CD14-positive monocyte (primary cell): Measurements from ENCODE around the gene CYSTM1. TPM values are rescaled to one million over a fixed set of nuclear protein-coding genes. Genes with fewer than 3 reads are reported as not detected.
A peak's percentile ranks its signal among the peaks of the same experiment; 100 is the strongest.

ENCODE experiments used
- DNase-seq, 3 donors: peaks; one replicate each; pipeline ENCODE4 v3.0.0-alpha.2; 2011 to 2022
- H2AFZ ChIP-seq: 2 replicates; pipeline ENCODE4 v1.6.0; 2012; ENCODE audit warnings: mild to moderate bottlenecking, low read depth, low read length, inconsistent platforms; ENCODE audit not compliant: insufficient read depth, poor library complexity, severe bottlenecking
- H3K27ac ChIP-seq, 2 donors: 1 replicate in 1 of 2; 2 replicates in 1 of 2; pipeline ENCODE4 v1.5.1; 2012 to 2013; ENCODE audit warnings: low read length in 2 of 2, control low read depth in 1 of 2, inconsistent platforms in 1 of 2, low read depth in 1 of 2, mild to moderate bottlenecking in 1 of 2
- H3K27me3 ChIP-seq, 2 donors: one replicate each; pipeline versions ENCODE4 v1.6.0 to v1.6.1; 2011 to 2013; ENCODE audit warnings: low read length in 2 of 2; ENCODE audit not compliant: control insufficient read depth in 2 of 2, insufficient read depth in 2 of 2
- H3K36me3 ChIP-seq, 2 donors: replicated peaks in 1 of 2; 1 replicate in 1 of 2; 2 replicates in 1 of 2; pipeline versions ENCODE4 v1.5.1 to v1.6.1; 2012 to 2013; ENCODE audit warnings: low read length in 2 of 2, control low read depth in 1 of 2, inconsistent platforms in 1 of 2, mild to moderate bottlenecking in 1 of 2; ENCODE audit not compliant: insufficient read depth in 2 of 2, control insufficient read depth in 1 of 2
- H3K4me1 ChIP-seq, 2 donors: 1 replicate in 1 of 2; 2 replicates in 1 of 2; pipeline versions ENCODE4 v1.5.1 to v1.6.1; 2012 to 2013; ENCODE audit warnings: low read length in 2 of 2, control low read depth in 1 of 2, inconsistent platforms in 1 of 2, mild to moderate bottlenecking in 1 of 2, moderate library complexity in 1 of 2; ENCODE audit not compliant: insufficient read depth in 2 of 2, control insufficient read depth in 1 of 2
- H3K4me2 ChIP-seq: replicated peaks from 2 replicates; pipeline ENCODE3; 2012; ENCODE audit warnings: low read length, moderate library complexity, mild to moderate bottlenecking; ENCODE audit not compliant: poor library complexity, severe bottlenecking; ENCODE audit errors: extremely low read depth
- H3K4me3 ChIP-seq, 3 experiments: fragments of 200-600 bp in 1 of 3; sonication (generic) in 1 of 3; replicated peaks in 1 of 3; 1 replicate in 2 of 3; 2 replicates in 1 of 3; pipeline ENCODE4 v1.5.1; 2011 to 2013; ENCODE audit warnings: low read length in 3 of 3, mild to moderate bottlenecking in 3 of 3, control low read depth in 2 of 3, low read depth in 2 of 3, inconsistent platforms in 1 of 3, moderate library complexity in 1 of 3
- H3K79me2 ChIP-seq: 2 replicates; pipeline ENCODE4 v1.6.0; 2012; ENCODE audit warnings: mild to moderate bottlenecking, control low read depth, inconsistent platforms, low read length, moderate library complexity; ENCODE audit not compliant: insufficient read depth
- H3K9ac ChIP-seq: 2 replicates; pipeline ENCODE4 v1.6.0; 2017; ENCODE audit warnings: low read length, mild to moderate bottlenecking; ENCODE audit not compliant: insufficient read depth, poor library complexity, severe bottlenecking
- H3K9me3 ChIP-seq, 2 donors: replicated peaks in 1 of 2; 1 replicate in 1 of 2; 2 replicates in 1 of 2; pipeline versions ENCODE4 v1.5.1 to v1.6.1; 2012 to 2013; ENCODE audit warnings: low read length in 2 of 2, control low read depth in 1 of 2; ENCODE audit not compliant: control insufficient read depth in 1 of 2, insufficient read depth in 1 of 2
- H4K20me1 ChIP-seq: 2 replicates; pipeline ENCODE4 v1.6.0; 2012; ENCODE audit warnings: mild to moderate bottlenecking, low read length, control low read depth, moderate library complexity; ENCODE audit not compliant: insufficient read depth
- H3K27ac Mint-ChIP-seq, 7 donors: one replicate each; pipeline ENCODE4 v1.8.0; 2020; ENCODE audit warnings: mild to moderate bottlenecking in 7 of 7, mixed read lengths in 7 of 7, moderate library complexity in 6 of 7, inconsistent platforms in 2 of 7
- H3K27me3 Mint-ChIP-seq, 3 donors: one replicate each; pipeline ENCODE4 v1.8.0; 2021 to 2022; ENCODE audit warnings: low read depth in 3 of 3, mild to moderate bottlenecking in 3 of 3, mixed read lengths in 3 of 3, moderate library complexity in 3 of 3, inconsistent platforms in 1 of 3
- H3K36me3 Mint-ChIP-seq, 2 donors: one replicate each; pipeline ENCODE4 v1.8.0; 2020; ENCODE audit warnings: mixed read lengths in 2 of 2, inconsistent platforms in 1 of 2, mild to moderate bottlenecking in 1 of 2
- H3K4me1 Mint-ChIP-seq: one replicate; pipeline ENCODE4 v1.8.0; 2020; ENCODE audit warnings: mild to moderate bottlenecking, mixed read lengths
- H3K4me3 Mint-ChIP-seq, 2 donors: one replicate each; pipeline ENCODE4 v1.8.0; 2020; ENCODE audit warnings: mild to moderate bottlenecking in 2 of 2, mixed read lengths in 2 of 2, moderate library complexity in 1 of 2
- H3K9me3 Mint-ChIP-seq, 7 donors: one replicate each; pipeline ENCODE4 v1.8.0; 2020 to 2022; ENCODE audit warnings: mixed read lengths in 7 of 7, mild to moderate bottlenecking in 6 of 7, moderate library complexity in 6 of 7, inconsistent platforms in 2 of 7
- CTCF ChIP-seq: fragments of 200-600 bp; IDR thresholded peaks from one replicate; pipeline ENCODE4 v1.8.0; 2022; ENCODE audit warnings: antibody characterized with exemption, mild to moderate bottlenecking
- WGBS: methylation state at CpG from one replicate; pipeline ENCODE4 v1.1.5; 2013; ENCODE audit warnings: missing lambda C conversion rate; ENCODE audit not compliant: insufficient coverage; 5-methylcytosine and 5-hydroxymethylcytosine counted together
- intact Hi-C, 2 donors: fragments of 100-400 bp; cut with micrococcal nuclease; formaldehyde crosslinking; loops; one replicate each; pipeline versions ENCODE4 v1.15.0 to v1.15.1; 2023
- polyA plus RNA-seq, 3 donors: library from polyadenylated mRNA; depleted of rRNA in 1 of 3; unstranded in 2 of 3; stranded (reverse) in 1 of 3; fragments of 300-500 nt in 2 of 3; fragments of >200 nt in 1 of 3; fragmentation: Illumina TruSeq in 2 of 3; gene quantifications; 1 replicate in 2 of 3; 2 replicates in 1 of 3; pipeline ENCODE4 v1.2.3, GENCODE V29; 2012 to 2021

CYSTM1 gene
- polyA plus RNA-seq, 3 donors, result 14.0 to 40.0 (median 36.7) TPM

GRCh38 chr5:140225396-140225795, 50.4 kb downstream of the CYSTM1 start:
- Mint-ChIP-seq H3K27me3 (peaks cover under 1 to 7% (median 6%) of the 10 kb centered on the region in 3 donors), H3K36me3 (peaks cover 3 to 11% of the 10 kb centered on the region in 2 donors), H3K27ac (peak overlapping the region in 1 of 7 donors; percentile 72), H3K4me1 (peaks cover 34% of the 10 kb centered on the region), H3K9me3 (peaks cover 0 to 3% (median 0%) of the 10 kb centered on the region in 7 donors), H3K4me3 (no peak overlapping the region)
- H3K27ac ChIP-seq, result no peak overlapping the region
- no peaks in the 10 kb centered on the region for H3K79me2 ChIP-seq
- H3K36me3 ChIP-seq, result no peaks in the 10 kb centered on the region
- H3K4me3 ChIP-seq, result no peak overlapping the region
- peaks cover 19 to 29% of the 10 kb centered on the region in 2 donors for H3K4me1 ChIP-seq
- intact Hi-C loops, result no loop called here
- no peaks in the 10 kb centered on the region for H3K9me3 ChIP-seq
- no peak overlapping the region for H3K9ac ChIP-seq
- no peaks in the 10 kb centered on the region for H4K20me1 ChIP-seq
- no peak for DNase-seq
- no peak overlapping the region for H2AFZ ChIP-seq
- 100% methylated on average over 1 of the region's 3 CpGs for WGBS
- H3K4me2 ChIP-seq, result no peak overlapping the region
- no peaks in the 10 kb centered on the region for H3K27me3 ChIP-seq
- no peak for TF ChIP-seq CTCF

- no CpG with 5 or more reads among the region's 2 CpGs for WGBS
- H3K79me2 ChIP-seq, result no peaks in the 10 kb centered on the region
- peaks cover 3 to 11% of the 10 kb centered on the region in 2 donors for H3K36me3 Mint-ChIP-seq
- intact Hi-C loops, result no loop called here
- H3K4me1 Mint-ChIP-seq, result peaks cover 18% of the 10 kb centered on the region
- peak overlapping the region in 1 of 7 donors; percentile 20 for H3K27ac Mint-ChIP-seq
- no peak overlapping the region for H3K4me2 ChIP-seq
- no peak overlapping the region for H2AFZ ChIP-seq
- H3K27me3 ChIP-seq, result no peaks in the 10 kb centered on the region
- no peak for TF ChIP-seq CTCF
- H3K4me3 ChIP-seq, result no peak overlapping the region
- H3K36me3 ChIP-seq, result no peaks in the 10 kb centered on the region
- H3K4me1 ChIP-seq, result peaks cover 6 to 12% of the 10 kb centered on the region in 2 donors
- peaks cover 0 to 5% (median 2%) of the 10 kb centered on the region in 3 donors for H3K27me3 Mint-ChIP-seq
- DNase-seq, result no peak
- peaks cover 0 to 8% (median 1%) of the 10 kb centered on the region in 7 donors for H3K9me3 Mint-ChIP-seq
- no peaks in the 10 kb centered on the region for H4K20me1 ChIP-seq
- H3K4me3 Mint-ChIP-seq, result no peak overlapping the region
- no peak overlapping the region for H3K9ac ChIP-seq
- no peak overlapping the region for H3K27ac ChIP-seq
- H3K9me3 ChIP-seq, result no peaks in the 10 kb centered on the region
Measured at GRCh38 chr5:140227046-140227445, 52.1 kb downstream of the CYSTM1 start.
